SK-N-SH treated with all-trans-retinoic acid at 6 μM for 48 hours (cell line): ENCODE measurements around the gene PTPRB.

Source experiments
- ATAC-seq: fragments of 200-7000 bp; cut with Tn5 transposase; 3 replicates; pipeline ENCODE4 v1.9.1; 2020; ENCODE audit warnings: mild to moderate bottlenecking, moderate library complexity
- ARNTL ChIP-seq: fragments of 450-650 bp; formaldehyde crosslinking; IDR thresholded peaks from 2 replicates; pipeline ENCODE4 v1.5.0; 2020; ENCODE audit warnings: low read depth, mild to moderate bottlenecking, moderate library complexity, borderline replicate concordance
- BACH2 ChIP-seq: fragments of 250-450 bp; sonication (Bioruptor Pico); IDR thresholded peaks from 2 replicates; pipeline ENCODE4 v1.9.0; 2021; ENCODE audit warnings: mild to moderate bottlenecking, borderline replicate concordance
- CSDC2 ChIP-seq: fragments of 250-450 bp; sonication (Bioruptor Pico); IDR thresholded peaks from 2 replicates; pipeline ENCODE4 v1.5.0; 2020; ENCODE audit warnings: mild to moderate bottlenecking, moderate library complexity
- CSRNP3 ChIP-seq: fragments of 250-450 bp; sonication (Bioruptor Pico); IDR thresholded peaks from 2 replicates; pipeline ENCODE4 v1.5.1; 2021; ENCODE audit warnings: mild to moderate bottlenecking, moderate library complexity
- ESRRG ChIP-seq: fragments of 250-450 bp; sonication (Bioruptor Pico); IDR thresholded peaks from 2 replicates; pipeline ENCODE4 v1.6.1; 2021; ENCODE audit warnings: mild to moderate bottlenecking
- GLIS3 ChIP-seq: fragments of 250-450 bp; sonication (Bioruptor Pico); IDR thresholded peaks from 2 replicates; pipeline ENCODE4 v1.5.0; 2020; ENCODE audit warnings: mild to moderate bottlenecking, moderate library complexity
- ISL1 ChIP-seq: fragments of 250-450 bp; sonication (Bioruptor Pico); IDR thresholded peaks from 2 replicates; pipeline ENCODE4 v2.1.2; 2022; ENCODE audit warnings: mild to moderate bottlenecking, moderate library complexity
- OSR1 ChIP-seq: fragments of 250-450 bp; sonication (Bioruptor Pico); IDR thresholded peaks from 2 replicates; pipeline ENCODE4 v1.8.0; 2022; ENCODE audit warnings: moderate library complexity, mild to moderate bottlenecking, inconsistent platforms
- PATZ1 ChIP-seq: fragments of 250-450 bp; sonication (Bioruptor Pico); IDR thresholded peaks from 2 replicates; pipeline ENCODE4 v1.8.0; 2020; ENCODE audit warnings: mild to moderate bottlenecking, moderate library complexity, borderline replicate concordance
- PPARA ChIP-seq: fragments of 250-450 bp; sonication (Bioruptor Pico); IDR thresholded peaks from 2 replicates; pipeline ENCODE4 v1.5.0; 2020; ENCODE audit warnings: mild to moderate bottlenecking, borderline replicate concordance
- RARB ChIP-seq: fragments of 250-450 bp; sonication (Bioruptor Pico); IDR thresholded peaks from 2 replicates; pipeline ENCODE4 v1.8.0; 2021; ENCODE audit warnings: mild to moderate bottlenecking, moderate library complexity
- TCF4 ChIP-seq: fragments of 250-450 bp; sonication (Bioruptor Pico); IDR thresholded peaks from 2 replicates; pipeline ENCODE4 v1.8.0; 2021; ENCODE audit warnings: mild to moderate bottlenecking, moderate library complexity, borderline replicate concordance
- TOX ChIP-seq: fragments of 250-450 bp; sonication (Bioruptor Pico); IDR thresholded peaks from 2 replicates; pipeline ENCODE4 v1.8.0; 2021; ENCODE audit warnings: mild to moderate bottlenecking, moderate library complexity, borderline replicate concordance
- ZC3H10 ChIP-seq: fragments of 250-450 bp; sonication (Bioruptor Pico); IDR thresholded peaks from 2 replicates; pipeline ENCODE4 v1.5.1; 2021; ENCODE audit warnings: mild to moderate bottlenecking, moderate library complexity
- ZFP3 ChIP-seq: fragments of 250-450 bp; sonication (Bioruptor Pico); IDR thresholded peaks from 2 replicates; pipeline ENCODE4 v1.5.0; 2020; ENCODE audit warnings: mild to moderate bottlenecking, moderate library complexity
- ZNF565 ChIP-seq: fragments of 450-650 bp; formaldehyde crosslinking; conservative IDR thresholded peaks from 2 replicates; pipeline ENCODE4 v1.5.0; 2020; ENCODE audit warnings: low read depth, mild to moderate bottlenecking, moderate library complexity
- ZNF8 ChIP-seq: fragments of 450-650 bp; formaldehyde crosslinking; IDR thresholded peaks from 2 replicates; pipeline ENCODE4 v1.5.0; 2020; ENCODE audit warnings: mild to moderate bottlenecking, moderate library complexity
- TF ChIP-seq, protein P1 (sequence below): fragments of 250-450 bp; sonication (Bioruptor Pico); IDR thresholded peaks from 2 replicates; pipeline ENCODE4 v1.5.0; 2020; ENCODE audit warnings: mild to moderate bottlenecking, moderate library complexity

PTPRB gene

DNA sequence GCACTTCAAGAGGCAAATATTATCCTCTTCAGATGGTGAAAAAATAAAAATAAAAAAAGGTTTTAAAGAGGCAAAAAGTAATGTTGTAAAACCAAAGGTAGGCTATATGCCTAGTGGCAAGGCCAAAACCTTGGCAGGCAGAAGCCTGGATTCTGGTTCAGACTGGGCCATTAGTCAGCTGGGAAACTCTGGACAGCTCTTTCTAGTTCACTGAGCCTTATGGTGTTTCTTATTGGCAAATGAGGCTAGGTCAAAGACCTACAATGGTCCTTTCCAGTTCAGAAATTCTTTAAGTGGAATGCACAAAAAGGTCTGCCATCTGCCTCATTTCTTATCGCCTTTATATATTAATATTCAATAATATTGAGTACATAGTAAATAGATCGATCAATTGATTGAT lies 44.6 kb downstream of the PTPRB start (continued):
- TF ChIP-seq CSRNP3 (CRISPR knock-in tag) (no peak), OSR1 (CRISPR knock-in tag) (no peak), PPARA (CRISPR knock-in tag) (no peak), TCF4 (CRISPR knock-in tag) (no peak)

DNA sequence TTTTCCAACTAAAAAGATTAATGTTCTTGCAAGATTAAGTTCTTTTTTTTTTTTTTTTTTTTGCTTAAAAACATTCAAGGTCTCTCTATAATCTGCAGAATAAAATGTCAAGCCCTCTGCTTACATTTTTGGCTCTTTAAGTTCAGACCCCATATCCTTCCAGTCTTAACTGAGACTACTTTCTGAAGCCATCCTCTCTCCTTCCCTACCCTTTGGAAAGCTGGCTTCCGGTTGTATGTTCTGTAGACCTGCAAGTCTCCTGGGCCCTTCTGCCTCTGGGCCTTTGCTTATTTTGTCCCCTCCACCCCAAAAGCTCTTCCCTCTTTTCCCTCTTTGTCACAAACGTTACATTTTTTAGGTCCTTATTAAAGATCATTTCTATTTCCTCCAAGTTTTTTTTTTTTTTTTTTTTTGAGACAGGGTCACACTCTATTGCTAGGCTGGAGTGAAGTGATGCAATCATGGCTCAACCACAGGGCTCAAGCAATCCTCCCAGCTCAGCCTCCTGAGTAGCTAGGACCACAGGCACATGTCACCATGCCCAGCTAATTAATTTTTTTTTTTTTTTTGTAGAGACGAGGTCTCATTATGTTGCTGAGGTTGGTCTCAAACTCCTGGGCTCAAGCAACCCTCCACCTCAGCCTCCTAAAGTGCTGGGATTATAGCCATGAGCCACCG lies 46.5 kb downstream of the PTPRB start:
- ATAC-seq, result no peak
- TF ChIP-seq PATZ1, result no peak
- TF ChIP-seq, protein P1, sequence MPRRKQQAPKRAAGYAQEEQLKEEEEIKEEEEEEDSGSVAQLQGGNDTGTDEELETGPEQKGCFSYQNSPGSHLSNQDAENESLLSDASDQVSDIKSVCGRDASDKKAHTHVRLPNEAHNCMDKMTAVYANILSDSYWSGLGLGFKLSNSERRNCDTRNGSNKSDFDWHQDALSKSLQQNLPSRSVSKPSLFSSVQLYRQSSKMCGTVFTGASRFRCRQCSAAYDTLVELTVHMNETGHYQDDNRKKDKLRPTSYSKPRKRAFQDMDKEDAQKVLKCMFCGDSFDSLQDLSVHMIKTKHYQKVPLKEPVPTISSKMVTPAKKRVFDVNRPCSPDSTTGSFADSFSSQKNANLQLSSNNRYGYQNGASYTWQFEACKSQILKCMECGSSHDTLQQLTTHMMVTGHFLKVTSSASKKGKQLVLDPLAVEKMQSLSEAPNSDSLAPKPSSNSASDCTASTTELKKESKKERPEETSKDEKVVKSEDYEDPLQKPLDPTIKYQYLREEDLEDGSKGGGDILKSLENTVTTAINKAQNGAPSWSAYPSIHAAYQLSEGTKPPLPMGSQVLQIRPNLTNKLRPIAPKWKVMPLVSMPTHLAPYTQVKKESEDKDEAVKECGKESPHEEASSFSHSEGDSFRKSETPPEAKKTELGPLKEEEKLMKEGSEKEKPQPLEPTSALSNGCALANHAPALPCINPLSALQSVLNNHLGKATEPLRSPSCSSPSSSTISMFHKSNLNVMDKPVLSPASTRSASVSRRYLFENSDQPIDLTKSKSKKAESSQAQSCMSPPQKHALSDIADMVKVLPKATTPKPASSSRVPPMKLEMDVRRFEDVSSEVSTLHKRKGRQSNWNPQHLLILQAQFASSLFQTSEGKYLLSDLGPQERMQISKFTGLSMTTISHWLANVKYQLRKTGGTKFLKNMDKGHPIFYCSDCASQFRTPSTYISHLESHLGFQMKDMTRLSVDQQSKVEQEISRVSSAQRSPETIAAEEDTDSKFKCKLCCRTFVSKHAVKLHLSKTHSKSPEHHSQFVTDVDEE, result no peak
- no peak for TF ChIP-seq CSDC2
- TF ChIP-seq BACH2 (CRISPR knock-in tag), result no peak
- TF ChIP-seq ESRRG, result no peak
- no peak for TF ChIP-seq OSR1 (CRISPR knock-in tag)
- TF ChIP-seq RARB (CRISPR knock-in tag), result no peak
- TF ChIP-seq ZFP3 (CRISPR knock-in tag), result no peak
- no peak for TF ChIP-seq ZNF8 (CRISPR knock-in tag)
- TF ChIP-seq TOX (CRISPR knock-in tag), result no peak
- no peak for TF ChIP-seq GLIS3 (CRISPR knock-in tag)
- no peak for TF ChIP-seq ISL1 (CRISPR knock-in tag)
- no peak for TF ChIP-seq ZNF565 (CRISPR knock-in tag)
- TF ChIP-seq CSRNP3 (CRISPR knock-in tag), result no peak
- TF ChIP-seq ZC3H10, result no peak
- no peak for TF ChIP-seq ARNTL (CRISPR knock-in tag)

DNA sequence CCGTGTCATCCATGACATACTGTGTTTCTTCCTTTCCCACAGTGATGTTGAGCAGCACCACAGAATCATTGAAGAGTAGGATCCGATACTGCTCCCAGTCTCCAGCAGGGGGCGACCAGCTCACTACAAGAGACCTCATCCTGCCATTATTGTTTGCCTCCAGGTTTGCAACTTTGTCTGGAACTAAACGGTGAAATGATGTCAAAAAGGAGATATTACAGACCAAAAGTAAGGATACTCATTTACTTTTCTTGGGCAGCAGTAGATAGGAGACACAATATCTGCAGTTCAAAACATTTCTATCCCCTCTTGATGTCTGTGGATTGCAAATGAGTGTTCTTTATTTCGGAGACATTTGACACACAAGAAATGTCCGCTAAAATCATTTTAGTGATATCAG lies 47.2 kb downstream of the PTPRB start:
- no peak for TF ChIP-seq TCF4 (CRISPR knock-in tag)
- TF ChIP-seq GLIS3 (CRISPR knock-in tag), result no peak
- no peak for TF ChIP-seq PATZ1
- no peak for TF ChIP-seq CSDC2
- TF ChIP-seq CSRNP3 (CRISPR knock-in tag), result no peak
- no peak for TF ChIP-seq ESRRG
- ATAC-seq, result peak; percentile 99
